A549 (cell line): Measurements from ENCODE around the gene WFIKKN1. TPM values are rescaled to one million over a fixed set of nuclear protein-coding genes. Genes with fewer than 3 reads are reported as not detected.

Experiments used
- ATAC-seq, 2 experiments: fragments of 200-7000 bp in 1 of 2; fragments of >200 bp in 1 of 2; cut with Nextera tagmentation in 1 of 2; cut with Tn5 transposase in 1 of 2; 3 replicates each; pipeline versions ENCODE4 v1.8.0 to v1.9.1; 2018 to 2020; ENCODE audit warnings: mild to moderate bottlenecking in 1 of 2, moderate library complexity in 1 of 2
- CTCF ChIA-PET: fragments of 300-600 bp; sonication (Branson Sonifier 250); formaldehyde crosslinking; extraction: SDS; loops from one replicate; lab custom pipeline; 2021; ENCODE audit warnings: antibody characterized with exemption, inconsistent platforms; lab: Yijun Ruan, JAX
- POLR2A ChIA-PET: fragments of 350-600 bp; formaldehyde crosslinking; extraction: SDS; loops from one replicate; lab custom pipeline; 2021; ENCODE audit warnings: antibody characterized with exemption, inconsistent platforms; lab: Yijun Ruan, JAX
- DNase-seq, 2 experiments: peaks; one replicate each; pipeline versions ENCODE4 v3.0.0 to v3.0.0-alpha.2; 2011 to 2016; ENCODE audit warnings: low read depth in 1 of 2, low spot score in 1 of 2
- FAIRE-seq: peaks from 2 replicates; lab custom pipeline; 2011; peaks lifted over from hg19 to GRCh38; lab: Jason Lieb, UNC
- H3K27ac ChIP-seq, 2 experiments: fragments of >200 bp; sonication (Bioruptor Twin); formaldehyde crosslinking; 3 replicates each; pipeline ENCODE4 v1.5.1; 2016 to 2017
- H3K4me1 ChIP-seq: fragments of >200 bp; sonication (Bioruptor Twin); formaldehyde crosslinking; 3 replicates; pipeline ENCODE4 v1.6.1; 2016
- H3K4me2 ChIP-seq: fragments of >200 bp; sonication (Bioruptor Twin); formaldehyde crosslinking; 3 replicates; pipeline ENCODE4 v1.6.1; 2016
- H3K4me3 ChIP-seq: fragments of >200 bp; sonication (Bioruptor Twin); formaldehyde crosslinking; 3 replicates; pipeline ENCODE4 v1.5.1; 2016
- H3K9me3 ChIP-seq: fragments of >200 bp; sonication (Bioruptor Twin); formaldehyde crosslinking; 3 replicates; pipeline ENCODE4 v1.6.1; 2016
- CBX2 ChIP-seq: fragments of 200-600 bp; sonication (generic); IDR thresholded peaks from 2 replicates; pipeline ENCODE4 v1.6.1; 2016; ENCODE audit warnings: low read depth, mild to moderate bottlenecking, borderline replicate concordance
- CEBPB ChIP-seq, 2 experiments: fragments of >200 bp in 1 of 2; sonication (Bioruptor Twin) in 1 of 2; formaldehyde crosslinking in 1 of 2; IDR thresholded peaks; 2 replicates each; pipeline ENCODE4 v1.6.1; 2012 to 2016
- CTCF ChIP-seq: fragments of >200 bp; sonication (Bioruptor Twin); formaldehyde crosslinking; IDR thresholded peaks from 3 replicates; pipeline ENCODE4 v1.5.1; 2016
- EHF ChIP-seq: fragments of 250-450 bp; sonication (Bioruptor Pico); IDR thresholded peaks from 2 replicates; pipeline ENCODE4 v1.5.0; 2020; ENCODE audit warnings: mild to moderate bottlenecking
- FOSL2 ChIP-seq, 2 experiments: fragments of 450-650 bp in 1 of 2; fragments of >200 bp in 1 of 2; sonication (Bioruptor Twin) in 1 of 2; formaldehyde crosslinking; IDR thresholded peaks; 2 replicates each; pipeline versions ENCODE4 v1.5.0 to v1.6.1; 2016 to 2020; ENCODE audit warnings: mild to moderate bottlenecking in 1 of 2, moderate library complexity in 1 of 2
- FOXS1 ChIP-seq: fragments of 250-450 bp; sonication (Bioruptor Pico); IDR thresholded peaks from 2 replicates; pipeline ENCODE4 v1.5.0; 2020; ENCODE audit warnings: mild to moderate bottlenecking, moderate library complexity
- HOXA7 ChIP-seq: fragments of 250-450 bp; sonication (Bioruptor Pico); IDR thresholded peaks from 2 replicates; pipeline ENCODE4 v1.5.0; 2020; ENCODE audit warnings: mild to moderate bottlenecking, moderate library complexity
- HOXB13 ChIP-seq: fragments of 250-450 bp; sonication (Bioruptor Pico); IDR thresholded peaks from 2 replicates; pipeline ENCODE4 v1.5.0; 2020; ENCODE audit warnings: low read depth, mild to moderate bottlenecking, moderate library complexity
- MAZ ChIP-seq: fragments of 150-350 bp; IDR thresholded peaks from 2 replicates; pipeline ENCODE4 v1.6.1; 2014; ENCODE audit warnings: antibody characterized with exemption, low read depth, low read length, borderline replicate concordance
- NR3C1 ChIP-seq: fragments of >200 bp; sonication (Bioruptor Twin); formaldehyde crosslinking; IDR thresholded peaks from 3 replicates; pipeline ENCODE4 v1.6.1; 2017
- RARB ChIP-seq: fragments of 250-450 bp; sonication (Bioruptor Pico); IDR thresholded peaks from 2 replicates; pipeline ENCODE4 v1.8.0; 2021; ENCODE audit warnings: mild to moderate bottlenecking, moderate library complexity
- REST ChIP-seq: fragments of 200-600 bp; sonication (generic); IDR thresholded peaks from 2 replicates; pipeline ENCODE4 v1.6.1; 2016; ENCODE audit warnings: antibody characterized with exemption, mild to moderate bottlenecking, moderate library complexity
- RFX5 ChIP-seq: fragments of 450-650 bp; IDR thresholded peaks from 2 replicates; pipeline ENCODE4 v1.7.1; 2014; ENCODE audit warnings: antibody characterized with exemption, mild to moderate bottlenecking, moderate library complexity
- RNF2 ChIP-seq: fragments of 200-600 bp; sonication (generic); IDR thresholded peaks from 2 replicates; pipeline ENCODE4 v1.6.1; 2016; ENCODE audit warnings: low read depth, mild to moderate bottlenecking, antibody characterized with exemption, moderate library complexity, borderline replicate concordance
- TP53 ChIP-seq: fragments of 250-450 bp; sonication (Bioruptor Pico); IDR thresholded peaks from 2 replicates; pipeline ENCODE4 v1.5.0; 2021; ENCODE audit warnings: mild to moderate bottlenecking, moderate library complexity
- ZC3H11A ChIP-seq: fragments of 450-650 bp; IDR thresholded peaks from 2 replicates; pipeline ENCODE4 v1.6.1; 2014; ENCODE audit warnings: antibody characterized with exemption, mild to moderate bottlenecking
- WGBS: methylation state at CpG from one replicate; pipeline ENCODE4 v1.1.6; 2017; ENCODE audit errors: missing lambda C conversion rate; 5-methylcytosine and 5-hydroxymethylcytosine counted together
- polyA plus RNA-seq, 4 experiments: library from polyadenylated mRNA; depleted of rRNA in 3 of 4; stranded (reverse); fragments of >200 nt; fragmentation: RNase III in 1 of 4; extraction: RNeasy Plus Mini Kit Qiagen cat#74134 plus additional on column Dnase treatment in 1 of 4; gene quantifications; 2 replicates in 3 of 4; 3 replicates in 1 of 4; pipeline ENCODE4 v1.2.3, GENCODE V29; 2011 to 2017
- TF ChIP-seq, protein P1 (sequence below): IDR thresholded peaks from 2 replicates; pipeline ENCODE4 v1.6.1; 2012; ENCODE audit warnings: low read depth, borderline replicate concordance
- TF ChIP-seq, protein P2 (sequence below): fragments of 450-650 bp; IDR thresholded peaks from 2 replicates; pipeline ENCODE4 v1.6.1; 2014; ENCODE audit warnings: antibody characterized with exemption
- TF ChIP-seq, protein P3 (sequence below): fragments of 250-450 bp; sonication (Bioruptor Pico); IDR thresholded peaks from 2 replicates; pipeline ENCODE4 v1.5.0; 2020; ENCODE audit warnings: low read depth, mild to moderate bottlenecking, moderate library complexity

Gene WFIKKN1
- polyA plus RNA-seq, 2 of the 4 experiments (the other 2 are of a cell fraction): 0.05 to 0.23 TPM

GRCh38 chr16:636206-637080 lies 5.7 kb downstream of the WFIKKN1 start, which contains the start of gene METTL26 (continued):
- TF ChIP-seq, protein P1, sequence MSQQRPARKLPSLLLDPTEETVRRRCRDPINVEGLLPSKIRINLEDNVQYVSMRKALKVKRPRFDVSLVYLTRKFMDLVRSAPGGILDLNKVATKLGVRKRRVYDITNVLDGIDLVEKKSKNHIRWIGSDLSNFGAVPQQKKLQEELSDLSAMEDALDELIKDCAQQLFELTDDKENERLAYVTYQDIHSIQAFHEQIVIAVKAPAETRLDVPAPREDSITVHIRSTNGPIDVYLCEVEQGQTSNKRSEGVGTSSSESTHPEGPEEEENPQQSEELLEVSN: peak; percentile 70
- no peak for TF ChIP-seq RFX5

DNA sequence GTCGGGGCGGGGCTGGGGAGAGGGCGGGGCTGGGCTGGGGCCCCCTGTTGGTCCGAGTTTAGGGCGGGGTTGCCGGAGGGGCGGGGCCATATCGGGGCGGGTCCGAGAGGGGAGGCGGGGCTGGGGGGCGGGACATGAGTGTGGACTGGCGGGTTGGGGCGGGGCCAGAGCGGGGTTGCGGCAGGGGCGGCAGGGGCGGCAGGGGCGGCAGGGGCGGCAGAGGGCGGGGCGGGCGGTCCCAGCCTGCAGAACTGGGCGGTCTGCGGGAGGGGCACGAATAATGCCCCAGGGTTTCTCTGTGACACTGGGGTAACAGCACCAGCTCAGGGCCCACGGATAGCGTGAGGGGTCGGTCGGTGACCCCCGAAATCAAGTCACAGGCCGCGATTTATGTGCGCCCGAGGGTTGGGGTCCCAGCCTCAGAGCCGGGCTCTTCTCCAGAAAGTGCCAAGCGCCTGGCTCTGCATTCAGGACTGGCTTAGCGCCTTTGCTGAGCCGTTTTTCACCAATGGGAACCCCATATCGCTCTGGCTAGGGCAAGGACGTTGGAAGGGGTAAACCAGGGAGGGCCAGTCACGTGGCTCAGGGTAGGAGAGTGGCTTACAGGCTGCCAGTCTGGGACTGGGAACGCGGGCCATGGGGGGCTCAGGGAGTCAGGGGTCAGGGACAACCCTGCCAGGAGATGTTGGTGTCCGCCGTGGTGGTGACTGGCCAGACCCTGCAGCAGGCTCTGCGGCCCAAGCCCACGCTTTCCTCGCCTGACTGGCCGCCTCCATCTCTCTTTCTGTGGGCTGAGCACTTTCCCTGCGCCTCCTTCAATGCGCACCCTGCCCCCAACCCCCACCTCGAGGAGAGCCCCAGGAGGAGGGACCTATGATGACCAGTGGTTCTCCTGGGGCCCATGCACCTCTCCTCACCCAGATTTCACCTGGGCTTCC lies 6.6 kb downstream of the WFIKKN1 start:
- H3K9me3 ChIP-seq: no peaks in the 10 kb centered on the region
- ATAC-seq (peak in 1 of 2 experiments; percentile 3; a peak in 3 of 6 replicates), DNase-seq (peak; percentile 90 to 91), FAIRE-seq (no peak)
- peak overlapping the region; percentile 78 for H3K4me3 ChIP-seq
- CTCF ChIA-PET: interaction anchor here (0.6 to 2.7 kb wide), 11 partner anchors 11 to 168 kb away, joined by 3 to 12 read pairs (median 6); partner anchors contain the start of gene RHOT2
- POLR2A ChIA-PET: interaction anchor here (1.3 to 1.6 kb wide), 2 partner anchors 47 to 50 kb away, joined by 4 read pairs; partner anchors contain the start of gene RAB40C
- peak overlapping the region; percentile 78 for H3K4me2 ChIP-seq
- peaks cover 24% of the 10 kb centered on the region for H3K4me1 ChIP-seq
- TF ChIP-seq HOXB13: no peak
- TF ChIP-seq, protein P2, sequence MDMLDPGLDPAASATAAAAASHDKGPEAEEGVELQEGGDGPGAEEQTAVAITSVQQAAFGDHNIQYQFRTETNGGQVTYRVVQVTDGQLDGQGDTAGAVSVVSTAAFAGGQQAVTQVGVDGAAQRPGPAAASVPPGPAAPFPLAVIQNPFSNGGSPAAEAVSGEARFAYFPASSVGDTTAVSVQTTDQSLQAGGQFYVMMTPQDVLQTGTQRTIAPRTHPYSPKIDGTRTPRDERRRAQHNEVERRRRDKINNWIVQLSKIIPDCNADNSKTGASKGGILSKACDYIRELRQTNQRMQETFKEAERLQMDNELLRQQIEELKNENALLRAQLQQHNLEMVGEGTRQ: 0 out of 2 replicates have a peak, but pooled peaks have one; percentile 19
- 43% methylated on average over 27 of the region's 53 CpGs for WGBS
- H3K27ac ChIP-seq: peak overlapping the region; percentile 83 to 91

- Histone ChIP-seq H3K27ac (no peak overlapping the region), H3K4me2 (no peak overlapping the region), H3K9me3 (no peaks in the 10 kb centered on the region), H3K4me1 (peaks cover 30% of the 10 kb centered on the region), H3K4me3 (no peak overlapping the region)
- FAIRE-seq (no peak), ATAC-seq (no peak), DNase-seq (no peak)
- WGBS: 91% methylated on average over 13 of the region's 15 CpGs
- CTCF ChIA-PET: interaction anchor here (0.6 to 2.7 kb wide), 5 partner anchors 10 to 169 kb away, joined by 3 to 12 read pairs (median 8); no protein-coding TSS in a partner anchor
- no peak for TF ChIP-seq MAZ
- no peak for TF ChIP-seq REST
- TF ChIP-seq HOXB13: no peak
- no peak for TF ChIP-seq EHF (CRISPR knock-in tag)
- no peak for TF ChIP-seq CBX2
- no peak for TF ChIP-seq FOSL2 (IDR thresholded peaks at IDR 0.05)
- TF ChIP-seq FOSL2 (CRISPR knock-in tag; IDR thresholded peaks at IDR 0.05): no peak
- no peak for TF ChIP-seq HOXA7 (CRISPR knock-in tag)
- no peak for TF ChIP-seq CTCF
- TF ChIP-seq, protein P2: no peak
- no peak for TF ChIP-seq FOXS1 (CRISPR knock-in tag)
- TF ChIP-seq RARB (CRISPR knock-in tag): no peak
- no peak for TF ChIP-seq RNF2
- TF ChIP-seq, protein P3, sequence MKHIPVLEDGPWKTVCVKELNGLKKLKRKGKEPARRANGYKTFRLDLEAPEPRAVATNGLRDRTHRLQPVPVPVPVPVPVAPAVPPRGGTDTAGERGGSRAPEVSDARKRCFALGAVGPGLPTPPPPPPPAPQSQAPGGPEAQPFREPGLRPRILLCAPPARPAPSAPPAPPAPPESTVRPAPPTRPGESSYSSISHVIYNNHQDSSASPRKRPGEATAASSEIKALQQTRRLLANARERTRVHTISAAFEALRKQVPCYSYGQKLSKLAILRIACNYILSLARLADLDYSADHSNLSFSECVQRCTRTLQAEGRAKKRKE: no peak
- TF ChIP-seq TP53: no peak
- TF ChIP-seq NR3C1: no peak
- TF ChIP-seq CEBPB (IDR thresholded peaks at IDR 0.05): no peak
- TF ChIP-seq ZC3H11A: no peak
- POLR2A ChIA-PET: no interaction called here
These were observed 7.3 kb downstream of the WFIKKN1 start for GRCh38 chr16:638034-638543.
